Kidney epithelial cell (primary cell): Measurements from ENCODE around the gene USF2. TPM values are rescaled to one million over a fixed set of nuclear protein-coding genes. Genes with fewer than 3 reads are reported as not detected.

Experiments used
- DNase-seq: peaks from one replicate; pipeline ENCODE4 v3.0.0-alpha.2; 2010; ENCODE audit warnings: low read depth
- H3K27me3 ChIP-seq: 2 replicates; pipeline ENCODE4 v1.6.0; 2011; ENCODE audit warnings: low read length; ENCODE audit not compliant: control insufficient read depth, insufficient read depth
- H3K36me3 ChIP-seq: 2 replicates; pipeline ENCODE4 v1.5.1; 2011; ENCODE audit warnings: low read length; ENCODE audit not compliant: control insufficient read depth, insufficient read depth
- H3K4me3 ChIP-seq: 2 replicates; pipeline ENCODE4 v1.5.1; 2011; ENCODE audit warnings: low read depth, mild to moderate bottlenecking, control low read depth, low read length
- CTCF ChIP-seq: IDR thresholded peaks from 2 replicates; pipeline ENCODE4 v1.5.1; 2011; ENCODE audit warnings: mild to moderate bottlenecking, moderate library complexity, low read length, control low read depth, inconsistent platforms; ENCODE audit not compliant: insufficient read depth, poor library complexity, severe bottlenecking
- total RNA-seq: library from RNA; depleted of rRNA; stranded (reverse); fragments of >200 nt; gene quantifications from 2 replicates; pipeline ENCODE4 v1.2.3, GENCODE V29; 2015

USF2 gene
- total RNA-seq, 1 donor from 2014 or later = 95.1 TPM

GRCh38 chr19:35299523-35300338 is 31.0 kb downstream of the USF2 start:
- no peaks in the 10 kb centered on the region for H3K36me3 ChIP-seq
- H3K4me3 ChIP-seq = no peak overlapping the region
- DNase-seq = no peak
- TF ChIP-seq CTCF = no peak
- H3K27me3 ChIP-seq = peaks cover 17% of the 10 kb centered on the region

- Histone ChIP-seq H3K36me3 (no peaks in the 10 kb centered on the region), H3K4me3 (no peak overlapping the region), H3K27me3 (peaks cover 17% of the 10 kb centered on the region)
- no peak for TF ChIP-seq CTCF
- no peak for DNase-seq
These were observed 31.5 kb downstream of the USF2 start for GRCh38 chr19:35300339-35300649.

- no peak for TF ChIP-seq CTCF
- DNase-seq = no peak
- H3K4me3 ChIP-seq = no peak overlapping the region
- no peaks in the 10 kb centered on the region for H3K36me3 ChIP-seq
- H3K27me3 ChIP-seq = peaks cover 9% of the 10 kb centered on the region
These were observed 33.2 kb downstream of the USF2 start for GRCh38 chr19:35301961-35302360.

GRCh38 chr19:35302446-35302845 is 33.7 kb downstream of the USF2 start:
- no peak overlapping the region for H3K4me3 ChIP-seq
- DNase-seq = no peak
- H3K36me3 ChIP-seq = no peaks in the 10 kb centered on the region
- peaks cover 7% of the 10 kb centered on the region for H3K27me3 ChIP-seq
- TF ChIP-seq CTCF = no peak

GRCh38 chr19:35303357-35303915 is 34.7 kb downstream of the USF2 start:
- TF ChIP-seq CTCF = no peak
- no peak for DNase-seq
- peaks cover 4% of the 10 kb centered on the region for H3K27me3 ChIP-seq
- H3K36me3 ChIP-seq = no peaks in the 10 kb centered on the region
- no peak overlapping the region for H3K4me3 ChIP-seq

- Histone ChIP-seq H3K4me3 (no peak overlapping the region), H3K36me3 (no peaks in the 10 kb centered on the region), H3K27me3 (peaks cover 2% of the 10 kb centered on the region)
- DNase-seq = no peak
- no peak for TF ChIP-seq CTCF
These were observed 35.3 kb downstream of the USF2 start for GRCh38 chr19:35304036-35304435.
